Activated CD4-positive, alpha-beta T cell treated with anti-CD3 and anti-CD28 coated beads, Interleukin-2, Interleukin-4, amounts not matched to agents 100 ng/mL and 50 ng/mL, durations not matched to agents 16 hours and 8 hours (primary cell): ENCODE measurements around the gene ANKRD53.

ENCODE experiments used
- DNase-seq: peaks from one replicate; pipeline ENCODE4 v3.0.0-alpha.2; 2020; ENCODE audit warnings: low spot score

The ANKRD53 gene

GRCh38 chr2:70965506-70965905 lies 12.9 kb upstream of the ANKRD53 start:
- DNase-seq, result no peak

DNA sequence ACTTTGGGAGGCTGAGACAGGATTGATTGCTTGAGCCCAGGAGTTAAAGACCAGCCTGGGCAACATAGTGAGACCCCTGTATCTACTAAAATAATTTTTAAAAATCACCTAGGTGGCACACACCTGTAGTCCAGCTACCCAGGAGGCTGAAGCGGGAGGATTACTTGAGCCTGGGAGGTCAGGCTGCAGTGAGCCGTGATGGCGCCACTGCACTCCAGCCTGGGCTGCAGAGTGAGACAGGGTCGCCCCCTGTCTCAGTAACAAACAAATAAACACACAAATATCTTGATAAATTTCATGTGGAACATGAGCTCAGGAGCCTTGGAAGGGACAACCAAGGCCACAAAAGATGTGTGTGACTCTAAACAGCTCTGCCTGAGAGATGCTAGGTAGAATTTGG lies 11.7 kb upstream of the ANKRD53 start:
- DNase-seq, result no peak

DNA sequence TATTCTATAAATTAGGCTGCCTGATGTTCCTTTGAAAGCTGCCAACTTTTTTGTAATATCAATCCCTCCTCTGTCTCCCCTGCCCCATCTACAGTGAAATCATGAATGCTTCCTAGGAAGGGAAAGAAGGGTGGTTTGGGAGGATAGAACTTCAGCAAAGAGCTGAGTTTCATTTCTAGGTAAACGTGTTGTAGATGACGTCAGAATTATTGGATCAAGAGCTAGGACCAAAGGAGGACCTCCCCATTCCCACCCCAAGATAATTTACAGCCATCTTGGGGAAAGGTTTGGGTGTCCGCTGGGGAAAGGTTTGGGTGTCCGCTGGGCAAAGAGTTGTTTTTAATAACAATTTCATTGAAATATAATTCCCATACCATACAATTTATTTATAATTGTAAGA lies 11.2 kb upstream of the ANKRD53 start:
- DNase-seq, result no peak

DNA sequence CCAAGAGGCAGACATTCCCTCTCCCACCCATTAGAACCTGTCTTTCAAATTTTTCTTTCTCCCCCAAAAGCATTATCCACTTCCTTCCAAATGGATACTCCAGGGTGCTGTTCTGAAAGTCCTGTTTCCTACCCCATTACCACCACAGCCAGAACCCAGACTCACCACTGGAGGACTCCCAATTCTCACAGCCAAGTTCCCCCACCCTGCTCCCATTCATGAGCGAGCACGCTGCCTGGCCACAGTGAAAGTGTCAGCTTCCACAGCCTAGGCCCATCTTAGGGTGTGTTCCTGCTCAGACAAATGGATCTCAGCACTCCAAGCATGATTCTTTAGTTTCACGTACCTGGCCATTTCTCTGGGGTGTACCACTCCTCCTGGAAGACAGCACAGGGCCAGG lies 3.8 kb upstream of the ANKRD53 start:
- no peak for DNase-seq

DNA sequence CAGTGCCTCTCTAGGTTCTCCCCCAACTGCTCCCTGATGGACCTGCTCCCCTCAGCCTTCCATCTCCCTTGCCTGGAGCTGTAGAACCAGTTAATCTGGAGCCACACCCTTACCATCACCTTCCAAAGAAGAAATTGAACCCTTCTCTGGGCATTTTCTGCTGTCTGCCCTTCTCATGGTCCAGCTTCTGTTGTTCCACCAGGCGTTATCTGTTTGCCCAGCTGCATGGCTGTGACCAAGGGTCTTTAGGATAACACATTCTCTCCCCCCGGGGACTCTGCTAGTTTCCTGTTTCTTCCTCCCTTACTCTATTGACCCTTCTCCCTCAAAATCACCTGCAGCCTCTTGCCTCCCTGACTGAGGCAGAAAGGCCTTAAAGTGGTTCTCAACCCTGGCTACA lies 3.2 kb upstream of the ANKRD53 start:
- no peak for DNase-seq

GRCh38 chr2:70977605-70978205 lies 725 bp upstream of the ANKRD53 start:
- peak; percentile 25 for DNase-seq

DNA sequence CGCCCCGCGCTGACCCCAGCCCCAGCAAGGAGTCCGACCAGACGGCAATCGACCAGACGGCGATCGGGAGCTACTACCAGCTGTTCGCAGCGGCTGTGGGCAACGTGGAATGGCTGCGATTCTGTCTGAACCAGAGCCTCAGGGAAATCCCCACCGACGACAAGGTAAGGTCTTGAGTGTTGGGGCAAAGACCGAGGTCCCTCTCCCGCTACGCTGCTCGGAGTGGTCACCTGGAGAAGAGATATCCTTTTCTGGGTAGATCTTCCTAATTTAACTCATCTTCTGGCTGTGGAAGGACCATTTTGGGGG lies 704 bp downstream of the ANKRD53 start:
- DNase-seq, result no peak

DNA sequence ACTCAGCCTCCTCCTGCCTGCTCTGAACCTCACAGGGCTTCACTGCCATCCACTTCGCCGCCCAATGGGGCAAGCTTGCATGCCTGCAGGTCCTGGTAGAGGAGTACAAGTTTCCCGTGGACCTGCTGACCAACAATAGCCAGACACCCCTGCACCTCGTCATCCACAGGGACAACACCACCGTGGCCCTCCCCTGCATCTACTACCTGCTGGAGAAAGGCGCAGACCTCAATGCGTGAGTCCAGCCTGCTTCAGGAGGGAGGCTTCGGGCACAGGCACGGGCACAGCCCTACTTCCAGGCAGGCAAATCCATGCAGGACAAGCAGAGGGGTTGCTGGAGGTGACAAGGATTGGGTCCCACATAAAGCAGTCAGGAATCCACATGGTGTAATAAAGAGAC lies 1.2 kb downstream of the ANKRD53 start:
- no peak for DNase-seq

- DNase-seq, result no peak
Measured at GRCh38 chr2:70981421-70981820, 3.0 kb downstream of the ANKRD53 start.

GRCh38 chr2:70981866-70982810 lies 3.7 kb downstream of the ANKRD53 start:
- DNase-seq, result no peak

DNA sequence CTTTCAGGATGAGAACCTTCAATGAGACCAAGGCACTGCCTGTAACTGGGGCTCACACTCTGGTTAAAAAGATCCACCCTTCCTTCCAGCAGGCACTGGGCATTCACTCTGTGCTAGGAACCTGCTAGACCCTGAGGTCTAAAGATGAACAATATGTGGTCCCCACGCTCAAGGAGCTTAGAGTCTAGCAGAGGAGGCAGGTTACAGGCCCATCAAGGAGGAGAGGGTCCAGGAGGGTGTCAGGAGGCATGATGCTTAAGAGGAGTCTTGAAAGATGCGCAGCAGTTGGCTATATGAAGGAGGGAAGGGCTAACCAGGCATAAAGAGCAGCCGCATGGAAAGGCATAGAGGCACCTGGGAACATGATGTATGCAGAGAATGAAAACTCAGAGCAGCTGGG lies 4.5 kb downstream of the ANKRD53 start:
- DNase-seq, result no peak

DNA sequence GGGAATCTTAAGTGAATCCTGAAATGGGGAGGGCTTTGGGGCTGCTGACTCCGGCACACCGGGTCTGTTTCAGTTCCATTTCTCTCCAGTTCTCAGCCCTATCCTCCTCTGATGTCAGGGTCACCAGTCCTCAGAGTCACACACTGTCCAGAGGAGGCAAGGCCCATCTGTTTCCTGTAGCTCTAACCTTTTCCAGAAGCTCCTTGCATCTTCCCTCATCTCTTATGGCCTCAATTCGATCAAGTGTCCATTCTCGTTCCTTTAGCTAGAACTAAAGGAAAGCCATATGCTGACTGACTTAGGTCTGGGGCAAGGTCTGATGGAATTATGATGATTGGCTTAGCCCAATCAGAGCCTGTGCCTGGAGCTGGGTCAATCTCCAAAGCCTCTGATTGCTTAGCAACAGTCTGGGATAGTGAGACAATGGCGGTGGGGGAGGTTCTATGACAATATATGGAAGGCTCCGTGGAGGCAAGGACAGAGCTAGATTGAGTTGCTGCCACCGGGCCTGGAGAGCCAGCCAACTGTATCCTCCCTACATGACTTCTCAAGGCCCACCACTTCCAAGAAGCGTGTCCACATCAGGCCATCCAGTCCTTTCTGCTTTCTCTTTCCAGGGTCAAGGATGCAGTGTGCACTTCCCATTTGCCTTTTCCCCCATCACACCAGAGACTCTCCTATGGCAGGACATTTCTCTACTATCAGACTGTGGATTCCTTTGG lies 5.2 kb downstream of the ANKRD53 start:
- DNase-seq, result no peak

DNA sequence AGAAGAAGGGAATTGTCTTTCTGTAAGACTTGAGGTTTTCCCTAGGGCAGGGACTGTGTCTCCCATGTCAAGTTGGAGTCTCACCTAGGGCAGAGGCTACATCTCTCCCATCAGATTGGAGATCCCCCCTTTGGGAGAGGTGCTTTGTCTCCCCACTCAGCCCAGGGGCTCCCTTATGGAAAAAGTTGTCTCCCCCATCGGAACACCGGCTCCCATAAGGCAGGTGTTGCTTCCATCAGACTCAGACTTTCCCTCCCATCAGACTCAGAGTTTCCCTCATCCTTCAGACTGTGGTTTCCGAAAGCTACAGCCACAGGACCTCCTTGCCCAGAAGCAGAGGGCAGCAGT lies 5.8 kb downstream of the ANKRD53 start:
- no peak for DNase-seq

DNA sequence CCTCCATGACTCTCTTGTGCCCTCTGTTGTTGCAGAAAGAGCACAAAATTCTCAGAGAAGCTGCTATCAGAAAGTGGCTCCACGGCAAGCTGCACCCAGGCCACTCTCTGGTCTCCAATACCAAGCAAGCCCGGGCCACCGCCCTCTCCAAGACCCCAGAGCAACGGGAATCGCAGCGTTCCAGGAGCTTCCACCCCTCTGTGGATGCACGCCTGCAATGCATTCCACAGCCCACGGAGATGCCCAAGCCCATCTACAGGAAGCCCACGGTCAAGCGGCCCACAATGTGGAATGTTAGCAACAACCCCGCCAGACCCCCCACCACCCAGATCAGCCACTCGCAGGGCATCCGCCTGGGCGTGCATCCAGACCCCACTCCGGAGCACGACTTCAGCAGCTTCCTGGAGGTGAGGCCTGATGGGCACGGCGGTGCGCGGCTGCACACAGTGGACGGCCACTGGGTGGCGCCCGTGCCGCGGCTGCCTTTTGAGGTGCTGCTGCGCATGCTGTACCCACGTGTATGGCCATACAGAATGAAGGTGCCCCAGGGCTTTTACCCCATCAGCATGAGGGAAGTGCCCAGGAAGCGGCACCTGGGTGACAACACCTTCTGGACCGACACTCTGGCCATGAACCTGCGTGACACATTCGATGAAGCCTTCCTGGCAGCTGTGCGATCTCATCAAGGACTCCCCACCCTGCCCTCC lies 6.3 kb downstream of the ANKRD53 start:
- peak; percentile 83 for DNase-seq

DNA sequence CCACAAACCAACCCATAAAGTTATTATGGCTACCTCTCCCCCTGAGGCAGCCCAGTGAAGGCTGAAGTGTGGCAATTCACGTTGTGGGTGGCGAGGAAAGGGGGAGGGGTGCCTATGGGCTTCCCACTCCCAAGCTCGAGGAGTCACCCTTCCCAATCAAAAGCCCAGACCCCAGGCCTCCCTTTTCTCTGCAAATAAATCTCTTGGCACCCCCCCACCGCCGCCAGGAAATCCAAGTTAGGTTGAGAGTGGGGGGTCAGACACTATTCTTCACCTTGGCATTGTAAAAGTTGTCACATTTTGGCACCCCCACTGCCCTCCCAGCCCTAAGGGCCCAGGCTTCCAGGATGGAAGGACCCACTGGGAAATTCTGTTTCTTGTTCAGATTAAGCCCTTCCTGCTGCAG lies 6.9 kb downstream of the ANKRD53 start:
- no peak for DNase-seq

- DNase-seq, result no peak
Measured at GRCh38 chr2:70985956-70986355, 7.5 kb downstream of the ANKRD53 start.

DNA sequence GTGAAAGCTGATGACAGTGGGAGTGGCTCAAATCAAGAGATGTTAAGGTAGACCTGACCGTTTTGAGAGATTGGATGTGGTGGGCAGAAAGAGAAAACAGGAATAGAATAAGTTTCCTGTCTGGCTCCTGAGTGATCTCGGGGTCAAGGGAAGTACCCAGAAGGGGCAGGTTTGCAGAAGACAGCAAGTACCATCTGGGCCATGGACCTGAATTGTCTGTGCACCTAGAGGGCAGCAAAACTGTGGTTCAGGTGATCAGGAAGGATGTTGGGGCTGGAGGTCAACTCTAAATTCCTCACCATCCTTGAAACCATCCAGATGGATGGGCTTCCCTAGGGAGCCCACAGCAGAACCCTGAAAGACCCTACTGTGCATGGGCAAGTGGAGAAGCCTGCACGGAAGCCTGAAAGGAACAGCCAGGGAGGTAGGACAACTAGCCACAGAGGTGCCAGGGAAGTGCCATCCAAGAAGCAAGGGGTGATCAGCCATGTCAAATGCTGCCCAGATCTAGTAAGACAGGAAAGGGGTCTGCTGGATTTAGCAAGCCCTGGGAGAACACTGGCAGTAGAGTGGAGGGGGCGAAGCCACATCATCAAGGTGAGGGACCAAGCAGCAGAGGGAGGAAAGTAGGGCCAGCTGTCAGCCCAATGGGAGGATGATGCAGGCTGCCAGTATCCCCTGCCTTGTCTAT lies 8.2 kb downstream of the ANKRD53 start:
- no peak for DNase-seq

DNA sequence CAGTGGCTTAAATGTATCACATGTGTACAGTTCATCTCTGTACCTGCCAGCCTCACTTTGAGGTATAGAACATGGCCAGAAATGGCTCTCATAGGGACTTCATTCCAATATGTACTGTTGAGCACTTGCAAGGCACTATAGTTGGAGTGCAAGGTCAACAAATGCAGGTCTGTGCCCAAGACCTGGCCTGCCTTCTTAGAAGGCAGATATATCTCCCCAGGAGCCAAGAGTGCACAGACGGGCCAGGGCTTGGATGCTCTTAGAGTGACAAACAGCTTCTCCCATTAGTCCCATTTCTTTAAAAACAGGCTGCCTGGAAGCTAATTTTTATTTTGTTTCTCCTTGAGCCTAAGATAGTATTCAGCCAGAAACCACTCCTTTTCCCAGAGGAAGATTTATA lies 9.0 kb downstream of the ANKRD53 start:
- no peak for DNase-seq

DNA sequence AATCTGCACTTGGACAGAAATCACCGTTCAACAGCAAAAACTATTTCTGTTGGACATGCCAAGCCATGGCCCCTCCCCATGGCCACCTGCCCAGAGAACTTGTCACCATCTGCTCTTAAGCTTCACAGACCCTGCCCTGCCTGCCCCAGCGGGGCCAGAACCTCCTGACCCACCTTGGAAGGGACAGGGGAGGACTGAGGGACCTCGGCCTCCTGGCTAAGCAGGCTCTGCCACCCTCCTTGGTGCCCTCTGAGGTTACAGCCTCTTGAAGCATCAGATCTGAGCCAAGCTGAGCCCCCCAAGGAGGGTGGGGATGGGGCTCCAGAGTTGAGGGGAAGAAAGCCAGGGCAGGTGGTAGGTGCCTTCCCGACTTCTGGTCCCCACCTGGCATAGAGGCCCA lies 9.7 kb downstream of the ANKRD53 start:
- DNase-seq, result no peak

- DNase-seq, result no peak
Measured at GRCh38 chr2:70988726-70989648, 10.6 kb downstream of the ANKRD53 start.

DNA sequence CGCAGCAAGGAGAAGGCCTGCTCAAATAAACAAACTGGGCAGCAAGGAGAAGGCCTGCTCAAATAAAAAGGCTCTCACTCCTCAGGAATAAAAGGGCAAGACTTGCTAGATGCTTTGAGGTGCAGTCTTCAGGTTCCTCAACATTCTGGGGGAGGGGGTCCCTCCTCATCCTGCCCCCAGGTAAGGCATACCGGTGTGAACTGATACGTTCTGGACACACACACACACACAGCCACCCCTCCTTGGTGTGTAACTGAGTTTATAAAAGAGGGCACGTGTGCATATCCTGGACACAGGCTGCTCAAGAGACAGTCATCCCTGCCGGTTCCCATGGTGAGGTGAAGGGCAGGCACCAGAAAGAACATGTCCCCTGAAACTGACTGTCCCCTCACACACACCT lies 11.8 kb downstream of the ANKRD53 start:
- no peak for DNase-seq
